ENCODE measurements around the gene TOP2B.

DNA sequence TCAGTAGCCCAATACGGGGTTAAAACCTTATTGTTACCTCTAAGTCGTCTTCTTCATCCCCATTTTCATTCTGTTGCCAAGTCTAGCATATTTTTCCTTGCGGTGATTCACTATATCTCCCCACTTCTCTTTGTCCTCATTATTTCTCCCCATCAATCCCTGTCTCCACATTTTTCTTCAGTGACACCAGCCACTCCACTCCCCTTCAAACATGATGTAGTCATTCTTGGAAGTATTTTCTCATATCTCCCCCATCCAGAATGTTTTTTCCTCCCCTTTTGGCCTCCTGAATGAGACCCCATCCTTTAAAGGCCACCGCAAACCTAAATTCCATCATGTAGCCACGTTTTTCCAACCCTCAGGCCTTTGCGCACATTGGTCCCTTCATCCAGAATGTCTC is 105.9 kb downstream of the TOP2B start:
- TF ChIP-seq POLR2A (IDR thresholded peaks at IDR 0.05), result no peak
- TF ChIP-seq CTCF (IDR thresholded peaks at IDR 0.05), result no peak

All from testis (tissue), 2 donors.